NCI-H69 (cell line): ENCODE data around the gene WNT10A.
"Not testable (repeated sequence)": the region's sequence is repeated elsewhere in the genome, so short reads cannot be mapped to it uniquely, and the experiment has no call there.

Experiments
- DNase-seq: peaks from one replicate; lab custom pipeline; 2025; lab: John Stamatoyannopoulos, UW

The WNT10A gene

DNA sequence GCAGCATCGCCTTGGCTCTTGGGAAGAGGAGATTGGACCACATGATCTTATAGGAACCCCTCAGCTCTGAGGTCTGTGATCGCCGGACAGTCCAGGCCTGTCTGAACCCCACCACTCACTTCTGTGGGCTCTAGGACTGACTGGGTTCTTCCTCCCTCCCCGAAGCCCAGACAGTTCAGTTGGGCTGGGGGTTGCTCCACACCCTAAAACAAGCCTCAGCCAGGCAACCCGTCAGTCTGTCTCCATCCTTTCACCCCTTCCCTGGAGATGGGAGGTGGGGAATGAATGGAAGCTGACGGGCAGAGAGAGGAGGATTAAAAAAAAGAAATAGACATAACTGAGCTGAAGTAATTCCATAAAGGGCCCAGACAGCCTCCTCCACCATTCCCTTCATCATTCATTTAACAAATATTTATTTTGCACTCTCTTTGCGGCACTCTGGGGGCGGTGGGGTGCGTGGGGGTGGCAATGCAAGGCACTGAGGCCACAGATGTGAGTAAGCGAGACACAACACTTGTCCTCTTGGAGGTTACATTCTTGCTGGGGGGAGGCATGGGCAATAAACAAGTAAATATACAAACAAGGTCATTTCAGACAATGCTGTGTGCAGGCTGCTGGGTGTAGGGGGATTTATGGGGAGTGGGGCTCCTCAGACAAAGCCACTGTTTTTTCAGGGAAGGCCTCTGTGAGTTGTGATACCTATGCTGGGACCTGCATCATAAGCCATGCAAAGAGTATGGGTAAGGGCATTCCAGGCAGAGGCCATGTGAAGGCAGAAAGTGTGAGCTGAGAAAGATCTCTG lies 12.9 kb downstream of the WNT10A start:
- DNase-seq, result no peak

GRCh38 chr2:218894151-218894879 lies 13.7 kb downstream of the WNT10A start:
- DNase-seq, result peak; percentile 57

DNA sequence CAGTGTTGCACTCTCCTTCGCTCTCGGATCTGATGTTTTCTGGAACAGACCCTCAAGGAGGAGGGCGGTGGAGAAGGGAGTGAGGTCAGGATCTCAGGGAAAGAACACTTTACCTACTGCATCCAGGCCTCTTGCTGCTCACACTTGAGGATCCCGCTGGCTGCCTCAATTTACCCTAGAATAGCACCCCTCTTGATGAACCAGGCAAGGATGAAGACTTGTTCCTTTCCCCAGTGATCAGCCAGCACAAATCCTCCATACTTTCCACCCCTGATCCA lies 14.2 kb downstream of the WNT10A start:
- no peak for DNase-seq

- peak; percentile 25 for DNase-seq
Measured at GRCh38 chr2:218895326-218895725, 14.7 kb downstream of the WNT10A start.

GRCh38 chr2:218895759-218896500 lies 15.3 kb downstream of the WNT10A start:
- no peak for DNase-seq

DNA sequence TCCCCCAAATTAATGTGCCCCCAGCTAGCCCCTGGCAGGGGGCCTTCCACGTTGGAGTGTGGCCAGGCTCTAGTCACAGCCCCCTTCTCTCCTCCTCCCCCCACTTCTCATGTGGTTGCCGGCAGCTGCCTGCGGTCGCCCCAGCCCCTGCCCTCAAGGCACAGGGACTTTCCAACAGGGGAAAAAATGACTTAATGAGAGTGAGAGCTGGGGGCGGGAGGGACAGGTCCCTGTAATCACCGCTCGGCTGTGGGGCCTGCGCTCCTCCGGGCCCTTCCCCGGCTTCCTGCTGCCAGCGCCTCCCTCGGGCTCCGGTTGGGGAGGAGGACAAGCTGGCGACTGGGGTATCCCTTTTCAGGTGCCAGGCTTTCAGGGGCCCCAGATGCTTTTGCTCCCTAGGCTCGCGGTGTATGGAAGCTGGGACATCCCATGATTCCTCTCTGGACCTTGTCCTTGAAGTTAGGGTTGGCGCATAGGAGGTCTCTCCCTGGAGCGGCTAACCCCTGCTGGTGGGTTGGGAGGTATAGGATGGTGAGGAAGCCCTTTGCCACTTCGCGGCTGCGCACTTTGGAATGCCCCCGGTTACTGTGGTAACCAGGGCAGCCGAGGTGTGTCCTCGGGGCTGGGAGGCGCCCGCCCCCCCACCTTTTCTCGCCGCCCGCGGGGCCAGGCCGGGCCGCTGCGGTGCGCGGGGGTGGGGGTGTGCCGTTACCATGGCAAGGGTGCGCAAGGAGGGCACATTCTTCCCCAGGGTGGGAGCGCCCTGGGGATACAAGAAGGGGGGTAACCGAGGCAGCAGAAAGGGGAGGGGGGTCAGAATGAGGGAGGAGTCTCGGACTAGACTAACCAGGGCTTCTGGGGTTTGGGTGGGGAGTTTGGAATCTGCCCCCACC lies 16.1 kb downstream of the WNT10A start:
- DNase-seq, result peak; percentile 92

DNA sequence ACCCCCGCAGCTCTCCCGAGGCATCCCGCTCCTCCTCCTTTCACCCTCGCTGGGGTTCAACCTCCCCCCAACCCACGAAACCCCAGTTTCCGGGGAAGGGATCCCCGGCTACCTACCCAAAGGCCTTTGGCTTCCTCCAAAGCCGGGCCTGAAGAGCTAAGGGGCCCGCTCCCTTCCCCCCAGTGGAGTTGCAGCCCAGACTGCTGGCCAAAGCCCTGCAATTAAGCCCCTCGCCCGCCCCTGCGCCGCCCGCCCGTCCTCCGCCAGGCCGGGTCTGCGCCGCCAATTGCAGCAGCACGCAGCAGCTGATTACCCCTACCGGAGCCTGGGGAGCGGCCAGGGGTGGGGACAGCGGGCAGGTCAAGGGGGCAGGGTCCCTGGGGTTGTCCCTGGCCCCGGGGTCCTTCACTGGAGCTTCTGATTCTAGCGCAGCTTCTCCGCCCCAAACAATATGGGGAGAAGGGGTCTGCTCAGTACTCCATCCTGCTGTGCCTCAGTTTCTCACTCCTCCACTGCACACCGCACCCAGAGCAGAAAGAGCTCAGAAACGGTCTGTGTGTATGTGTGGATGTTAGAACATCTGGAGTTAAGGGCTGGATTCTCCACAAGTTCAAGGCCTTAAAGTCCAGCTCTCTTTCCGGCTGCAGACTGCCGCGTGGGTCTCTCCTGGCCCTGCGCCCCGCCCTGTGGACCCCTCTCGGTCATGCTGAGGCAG lies 16.9 kb downstream of the WNT10A start:
- DNase-seq, result peak; percentile 64

DNA sequence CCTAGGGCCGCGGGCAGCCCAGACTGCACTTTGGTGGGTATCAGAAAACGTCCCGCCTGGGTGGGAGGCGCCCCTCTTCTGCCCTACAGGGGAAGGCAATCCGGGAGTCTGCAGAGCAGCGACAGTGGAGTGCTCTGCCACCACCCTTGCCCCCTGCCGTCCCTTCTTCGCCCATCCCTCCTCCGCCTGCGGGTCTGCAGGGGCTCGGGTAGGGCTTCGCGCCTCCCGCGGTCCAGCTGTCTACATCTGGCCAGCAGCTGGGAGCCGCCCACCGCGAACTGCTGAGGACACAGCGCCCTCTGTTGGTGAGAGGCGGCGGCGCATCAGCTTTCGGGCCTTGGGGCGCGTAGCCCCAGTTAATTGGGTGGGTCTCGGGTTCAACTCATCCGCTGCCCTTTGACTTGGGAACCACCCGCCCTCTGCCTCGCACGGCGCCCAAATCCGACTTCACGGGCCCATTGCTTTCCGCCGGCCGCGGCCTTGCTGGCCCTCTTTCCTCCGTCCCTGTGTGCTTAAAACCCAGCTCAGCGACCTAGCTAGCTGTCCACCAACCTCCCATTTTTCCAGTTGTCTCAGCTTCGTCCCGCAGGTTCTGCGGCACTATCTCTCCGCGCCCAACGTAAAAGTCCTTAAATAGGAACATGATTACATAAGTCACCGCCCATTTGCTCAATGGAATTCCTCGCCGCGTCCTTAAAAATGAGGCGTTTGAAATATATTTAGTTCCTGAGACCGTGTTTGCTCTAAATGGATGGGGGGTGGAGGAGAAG lies 17.6 kb downstream of the WNT10A start:
- DNase-seq, result peak; percentile 71

DNA sequence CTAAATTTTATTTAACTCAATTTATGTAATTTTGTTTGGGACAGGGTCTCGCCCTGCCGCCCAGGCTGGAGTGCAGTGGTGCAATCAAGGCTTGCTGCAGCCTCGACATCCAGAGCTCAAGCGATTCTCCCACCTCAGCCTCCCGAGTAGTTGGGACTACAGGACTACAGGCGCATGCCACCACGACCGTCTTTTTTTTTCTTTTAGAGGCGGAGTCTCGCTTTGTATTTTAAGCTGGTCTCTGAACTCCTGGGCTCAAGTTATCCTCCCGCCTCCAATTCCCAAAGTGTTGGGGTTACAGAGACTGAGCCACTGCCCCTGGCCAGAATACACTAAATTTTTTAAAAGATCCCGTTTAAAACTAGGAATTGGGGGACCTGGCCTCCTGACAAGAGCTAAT lies 18.5 kb downstream of the WNT10A start:
- no peak for DNase-seq

DNA sequence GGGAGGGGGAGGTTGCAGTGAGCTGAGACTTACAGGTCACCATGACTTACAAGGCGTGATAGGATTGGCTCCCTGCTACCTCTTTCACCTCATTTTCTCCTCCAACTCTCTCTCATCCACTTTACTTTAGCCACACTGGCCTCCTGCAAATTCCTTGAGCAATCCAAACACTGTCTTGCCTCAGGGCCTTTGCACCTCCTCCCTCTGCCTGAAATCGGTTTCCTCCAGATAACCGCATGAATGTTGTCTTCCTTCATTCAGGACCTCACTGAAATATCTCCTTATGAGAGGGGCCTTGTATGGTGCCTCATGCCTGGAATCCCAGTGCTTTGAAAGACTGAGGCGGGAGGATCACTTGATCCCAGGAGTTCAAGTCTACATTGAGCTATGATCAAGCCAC lies 21.8 kb downstream of the WNT10A start:
- no peak for DNase-seq

- no peak for DNase-seq
Measured at GRCh38 chr2:218904176-218904575, 23.5 kb downstream of the WNT10A start.

DNA sequence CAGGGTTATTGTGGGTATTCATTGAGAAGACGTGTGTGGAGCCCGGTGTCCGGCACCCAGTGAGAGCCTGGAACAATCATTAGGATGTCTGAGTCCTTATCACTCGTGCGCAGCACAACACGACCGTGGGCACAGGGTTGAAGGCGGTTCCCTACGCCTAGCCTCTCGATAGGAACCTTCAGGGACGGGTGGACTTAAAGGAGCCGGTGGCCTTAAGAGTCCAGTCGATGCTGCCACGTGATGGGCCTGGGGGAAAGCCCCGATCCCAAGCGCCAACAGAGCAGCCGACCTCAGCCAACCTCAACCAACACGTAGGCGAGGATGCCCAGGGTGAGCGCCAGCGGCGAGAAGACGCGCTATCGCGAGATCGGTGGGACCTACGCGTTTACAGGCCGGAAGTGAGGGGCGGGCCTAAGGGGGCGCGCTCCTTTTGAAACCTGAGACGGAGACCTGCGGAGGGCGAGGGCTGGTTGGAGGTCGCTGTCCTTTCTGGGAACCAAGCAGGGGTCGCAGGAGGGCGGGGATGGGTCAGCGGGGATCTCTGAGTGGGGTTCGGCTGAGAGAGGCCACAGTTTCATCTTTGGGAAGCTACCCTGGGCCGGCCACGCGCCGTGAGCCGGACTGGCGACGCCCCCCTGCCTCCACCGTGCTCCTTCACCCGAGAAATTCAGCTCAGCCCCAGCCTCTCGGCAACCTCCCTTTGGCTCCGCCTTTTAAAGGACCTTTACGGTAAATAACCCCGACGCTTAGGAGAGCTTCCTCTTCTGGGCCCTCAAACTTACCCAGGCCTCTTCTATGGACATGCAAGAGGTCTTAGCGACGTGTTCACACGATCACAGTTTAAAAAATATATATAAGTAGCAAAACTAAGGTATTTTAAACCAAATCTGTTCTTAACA lies 28.3 kb downstream of the WNT10A start:
- DNase-seq, result peak; percentile 94

DNA sequence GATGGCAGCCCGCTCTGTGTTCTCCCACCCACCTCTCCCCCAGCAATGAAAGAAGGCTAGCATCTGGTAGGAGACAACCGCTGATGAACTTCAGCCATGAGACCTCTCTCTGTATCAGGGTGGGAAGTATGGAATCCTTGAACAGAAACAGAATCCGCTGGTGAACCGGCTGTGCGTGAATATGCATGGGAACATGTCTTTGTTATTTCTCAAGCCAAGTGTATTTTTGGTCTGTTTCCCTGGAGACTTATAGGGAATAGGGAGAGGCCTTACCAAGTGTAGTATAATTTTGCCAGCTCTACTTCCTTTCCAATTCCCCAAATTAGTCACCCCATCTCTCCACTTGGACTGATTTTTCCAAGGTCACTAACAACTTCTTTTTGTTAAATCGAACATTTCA lies 30.1 kb downstream of the WNT10A start:
- DNase-seq, result no peak

- no peak for DNase-seq
Measured at GRCh38 chr2:218920504-218920903, 39.9 kb downstream of the WNT10A start.

- DNase-seq, result no peak
Measured at GRCh38 chr2:218924757-218925156, 44.1 kb downstream of the WNT10A start.

DNA sequence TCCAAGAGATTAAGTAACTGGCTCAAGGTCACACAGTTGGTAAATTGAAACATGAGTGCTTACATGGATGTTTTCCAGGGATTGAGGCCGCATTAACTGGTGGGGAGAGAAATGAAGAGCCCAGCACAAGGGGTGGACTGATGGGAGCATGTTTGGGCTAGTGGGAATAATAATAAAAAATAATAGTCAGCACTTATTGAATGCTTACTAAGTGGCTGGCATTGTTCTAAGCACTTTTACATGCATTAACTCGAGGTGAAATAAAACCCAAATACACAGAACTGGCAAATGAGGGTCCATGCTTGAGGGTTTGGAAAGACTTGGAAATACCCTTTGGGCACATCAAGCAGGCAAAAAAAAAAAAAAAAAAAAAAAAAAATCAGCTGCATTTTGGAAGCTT lies 44.8 kb downstream of the WNT10A start:
- DNase-seq, result no peak

- DNase-seq, result peak; percentile 91
Measured at GRCh38 chr2:218927422-218927821, 46.8 kb downstream of the WNT10A start.

GRCh38 chr2:218927876-218928275 lies 47.2 kb downstream of the WNT10A start:
- DNase-seq, result peak; percentile 91

- DNase-seq, result not testable (repeated sequence)
Measured at GRCh38 chr2:218930488-218930887, 49.8 kb downstream of the WNT10A start.
